ENCODE results near the gene ABCA4.
"Not testable (repeated sequence)": the region's sequence is repeated elsewhere in the genome, so short reads cannot be mapped to it uniquely, and the experiment has no call there.

Gene ABCA4

DNA sequence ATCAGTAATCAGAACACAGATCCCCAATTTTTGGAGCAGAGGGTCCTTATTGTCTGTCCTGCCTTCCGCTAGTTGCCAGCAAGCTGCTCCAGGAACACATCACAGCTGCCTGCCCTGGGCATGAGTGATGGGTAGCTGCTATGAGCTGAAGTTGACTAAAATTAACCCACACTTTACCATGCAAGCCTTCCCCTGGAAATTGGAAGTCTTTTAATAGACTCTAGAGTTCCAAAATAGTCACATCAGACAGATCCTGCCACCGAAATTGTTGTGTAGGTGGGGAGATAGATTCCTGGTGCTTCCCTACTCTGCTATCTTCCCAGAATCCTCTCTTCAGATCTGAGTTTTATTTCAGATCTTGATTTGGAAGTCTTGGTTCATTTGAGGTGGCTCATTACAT, 148.6 kb downstream of the ABCA4 start:
- DNase-seq, result no peak

DNA sequence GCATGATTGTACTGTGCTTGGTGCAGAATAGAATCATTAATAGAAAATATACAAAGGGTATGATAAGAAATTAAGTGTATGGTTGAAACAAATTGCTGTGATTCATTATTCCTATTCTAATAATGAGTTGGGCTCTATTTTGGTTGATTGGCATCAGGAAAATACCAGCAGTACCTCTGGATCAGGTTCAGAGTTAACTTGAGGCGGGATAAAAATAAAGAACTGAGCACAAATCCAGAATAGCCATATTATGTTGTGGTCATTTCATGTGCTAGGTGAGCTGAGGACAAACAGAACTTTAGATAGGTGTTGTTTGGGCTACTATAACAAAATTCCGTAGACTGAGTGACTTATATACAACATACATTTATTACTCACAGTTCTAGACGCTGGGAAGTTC, 151.1 kb downstream of the ABCA4 start:
- DNase-seq, result no peak

DNA sequence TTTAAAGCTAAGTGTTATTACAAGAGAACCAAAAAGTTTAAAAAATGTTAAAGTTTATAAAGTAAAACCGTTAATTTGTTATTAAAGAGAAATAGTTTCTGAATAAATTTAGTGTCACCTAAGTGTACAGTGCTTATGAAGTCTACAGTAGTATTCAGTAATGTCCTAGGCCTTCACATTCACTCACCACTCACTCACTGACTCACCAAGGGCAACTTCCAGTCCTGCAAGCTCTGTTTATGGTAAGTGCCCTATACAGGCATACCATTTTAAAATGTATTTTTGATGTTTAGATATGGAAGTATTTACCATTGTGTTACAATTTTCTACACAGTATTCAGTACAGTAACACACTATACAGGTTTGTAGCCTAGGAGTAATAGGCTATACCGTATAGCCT, 151.6 kb downstream of the ABCA4 start:
- no peak for DNase-seq

DNA sequence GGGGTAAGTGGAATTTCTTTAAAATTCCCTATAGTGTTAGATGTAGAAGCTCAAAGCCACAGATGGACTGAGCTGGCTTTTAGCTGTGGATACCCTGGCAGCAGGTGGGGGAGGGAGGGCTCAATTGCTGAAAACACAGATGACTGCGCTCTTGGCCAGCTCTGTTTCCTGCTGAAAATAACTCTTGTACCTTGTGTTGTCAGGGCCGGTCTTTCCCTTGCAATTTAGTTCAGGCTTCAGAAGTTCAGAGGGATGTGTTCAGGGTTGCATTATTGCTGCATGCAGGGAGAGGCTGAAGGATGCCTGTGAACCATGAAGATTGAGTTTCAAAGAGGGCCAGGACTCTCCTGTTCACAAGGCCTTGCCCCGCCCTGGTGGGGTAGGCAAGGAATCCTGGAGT, 153.6 kb downstream of the ABCA4 start:
- DNase-seq, result no peak

DNA sequence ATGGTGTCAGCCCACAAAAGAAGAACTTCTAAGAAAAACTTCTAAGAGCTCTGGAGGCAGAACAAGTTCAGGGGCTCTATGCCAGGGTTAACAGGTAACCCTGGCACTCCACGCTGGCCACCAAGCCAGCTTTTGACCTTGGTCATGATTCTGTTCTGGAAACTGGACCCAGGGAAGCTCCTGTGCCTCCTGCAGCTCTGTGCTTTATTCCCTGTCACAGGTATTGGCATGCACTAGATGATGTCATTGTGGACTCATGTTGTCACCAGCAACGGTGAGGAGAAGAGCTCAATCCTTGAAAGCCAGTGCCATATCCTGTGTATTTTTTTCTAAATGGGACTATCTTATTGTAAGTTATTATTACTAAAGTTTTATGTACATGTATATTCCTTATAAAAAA, 155.1 kb downstream of the ABCA4 start:
- DNase-seq, result no peak

DNA sequence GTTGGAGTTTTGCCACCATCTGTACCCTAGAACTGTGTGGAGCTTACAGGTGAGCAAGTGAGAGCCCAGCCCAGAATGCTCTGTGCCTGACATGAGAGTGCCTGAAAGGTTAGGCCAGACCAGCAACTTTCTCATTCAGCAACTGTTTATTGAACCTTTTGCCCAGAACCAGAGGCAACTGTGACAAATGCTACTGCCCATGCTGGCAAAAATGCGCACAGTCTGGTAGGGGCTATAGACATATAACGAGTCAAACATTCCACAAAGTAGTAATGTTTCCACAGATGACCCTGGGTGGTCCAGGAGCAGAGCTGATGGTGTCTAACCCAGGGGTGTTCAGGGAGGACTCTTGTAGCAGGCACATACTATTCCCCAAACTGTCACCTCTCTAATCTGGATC, 155.7 kb downstream of the ABCA4 start:
- no peak for DNase-seq

DNA sequence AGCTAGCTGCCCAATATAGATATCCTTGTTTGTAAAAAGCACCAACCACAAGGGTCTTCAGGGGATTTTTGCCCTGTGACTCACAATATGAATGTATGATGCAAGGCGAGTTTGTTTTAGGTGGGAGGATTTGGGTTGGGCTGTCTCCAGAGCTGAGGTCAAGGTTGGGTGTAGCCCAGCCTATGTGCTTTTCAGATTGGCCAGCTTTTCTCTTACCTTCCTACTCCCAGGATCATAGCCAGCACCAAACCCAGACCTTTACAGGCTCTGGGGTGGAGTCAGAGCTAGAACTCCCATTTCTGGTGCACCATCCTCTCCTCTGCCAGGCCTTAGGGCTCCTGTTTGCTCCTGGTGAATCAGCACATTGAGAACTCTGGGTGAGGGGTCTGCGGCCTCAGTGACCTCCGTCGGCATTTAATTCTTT, 156.2 kb downstream of the ABCA4 start:
- DNase-seq, result no peak

DNA sequence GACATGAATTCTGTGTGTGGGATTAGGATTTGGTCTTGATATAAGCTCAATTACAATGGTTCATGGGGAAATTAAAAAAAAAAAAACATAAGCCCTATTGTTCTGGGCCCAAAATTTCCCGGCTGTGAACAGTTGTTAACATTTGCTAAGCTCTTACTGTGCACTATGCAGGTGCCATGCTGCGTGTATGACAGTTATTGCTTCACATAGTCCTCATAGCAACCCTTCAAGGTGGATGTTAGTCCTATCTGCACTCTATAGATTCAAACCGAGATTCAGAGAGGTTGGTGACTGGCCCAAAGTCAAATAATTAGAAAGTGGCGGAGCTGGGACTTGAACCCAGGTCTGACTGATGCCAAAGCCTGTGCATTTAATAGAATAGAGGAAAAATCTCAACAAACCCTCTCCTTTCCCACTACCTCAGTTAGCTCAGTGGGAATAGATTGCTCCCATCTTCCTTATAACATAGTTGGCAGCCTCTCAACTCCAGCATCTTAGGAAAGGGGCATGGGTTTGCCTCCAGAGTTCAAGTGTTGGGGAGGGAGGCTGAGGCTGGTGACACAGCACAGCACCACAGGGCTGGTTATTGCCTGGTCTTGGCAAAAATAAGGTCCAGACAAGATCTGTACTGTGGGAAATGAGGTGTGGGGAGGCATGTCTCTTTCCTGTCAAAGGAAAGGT, 156.7 kb downstream of the ABCA4 start:
- no peak for DNase-seq

DNA sequence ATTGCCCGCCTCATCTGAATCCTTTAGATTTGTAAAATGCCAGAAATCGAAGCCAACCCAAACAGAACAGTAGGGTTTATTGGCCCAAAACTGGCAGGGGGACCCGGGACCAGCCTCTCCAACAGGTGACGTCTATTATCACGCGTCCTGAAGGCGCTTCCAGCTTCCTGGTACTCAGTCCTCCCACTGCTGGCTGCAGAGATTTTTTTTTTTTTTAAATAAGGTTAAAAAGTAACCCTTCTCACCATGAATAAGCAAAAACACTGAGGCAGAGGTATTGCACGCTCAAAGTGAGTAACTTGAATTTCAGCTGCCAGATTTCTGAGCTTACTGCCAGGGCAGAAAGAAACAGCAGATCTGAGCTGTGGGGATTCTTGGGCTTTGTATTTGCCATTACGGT, 157.4 kb downstream of the ABCA4 start:
- DNase-seq, result no peak

DNA sequence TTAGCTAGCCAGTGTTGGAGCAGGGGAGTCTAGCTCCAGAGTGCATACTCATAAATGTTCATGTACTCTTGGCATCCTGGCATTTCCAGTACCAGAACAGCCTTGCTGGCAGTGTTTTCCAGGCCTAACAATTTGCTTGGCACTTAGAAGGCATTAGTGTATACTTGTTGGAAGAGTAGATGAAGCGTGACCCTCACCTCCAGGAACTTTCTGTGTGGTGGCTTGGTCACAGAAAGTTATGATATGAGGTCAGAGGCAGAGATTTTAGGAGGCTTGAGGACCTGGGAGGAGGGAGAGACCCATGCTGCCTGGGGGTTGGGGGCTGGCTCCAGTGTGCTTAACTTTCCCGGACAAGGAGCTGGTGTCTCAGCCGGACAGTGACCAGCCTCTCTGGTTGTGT, 159.0 kb downstream of the ABCA4 start:
- DNase-seq, result no peak

DNA sequence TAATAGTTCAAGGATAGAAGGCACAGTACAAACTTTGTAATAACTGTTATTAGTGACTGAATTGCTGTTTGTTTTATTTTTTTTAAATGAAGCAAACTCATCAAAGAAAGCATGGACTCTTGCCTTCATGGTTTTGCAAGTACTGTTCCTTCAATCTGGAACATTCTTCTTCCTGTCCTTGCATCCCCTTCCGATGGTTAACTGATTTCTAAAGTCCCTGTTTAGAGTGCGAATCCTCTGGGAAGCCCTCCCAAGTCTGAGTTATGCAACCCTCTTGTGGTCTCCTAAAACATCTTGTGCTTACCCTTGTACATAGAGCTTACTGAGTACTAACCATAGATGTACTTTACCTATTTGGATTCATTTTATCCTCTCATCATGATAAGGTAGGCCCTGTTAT, 159.5 kb downstream of the ABCA4 start:
- no peak for DNase-seq

DNA sequence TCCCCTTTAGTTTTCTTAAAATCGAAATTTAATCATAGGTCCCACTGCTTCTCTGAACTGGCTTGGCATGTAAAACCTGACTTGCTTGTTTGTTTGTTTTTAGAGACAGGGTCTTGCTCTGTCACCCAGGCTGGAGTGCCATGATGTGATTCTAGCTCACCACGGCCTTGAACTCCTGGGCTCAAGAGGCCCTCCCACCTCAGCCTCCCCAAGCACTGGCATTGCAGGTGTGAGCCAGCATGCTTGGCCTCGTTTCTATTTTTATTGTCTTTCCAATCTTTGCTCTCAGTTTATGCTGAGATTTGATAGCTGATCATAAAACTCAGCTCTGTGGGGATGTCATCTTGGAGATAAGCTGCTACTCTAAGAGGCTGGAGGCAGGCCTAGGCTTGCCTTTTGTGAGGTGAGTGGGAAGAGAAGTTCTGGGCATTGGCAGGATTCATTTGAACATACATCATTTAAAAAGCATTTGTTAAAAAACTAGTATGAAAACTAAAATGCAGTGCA, 160.3 kb downstream of the ABCA4 start:
- no peak for DNase-seq

DNA sequence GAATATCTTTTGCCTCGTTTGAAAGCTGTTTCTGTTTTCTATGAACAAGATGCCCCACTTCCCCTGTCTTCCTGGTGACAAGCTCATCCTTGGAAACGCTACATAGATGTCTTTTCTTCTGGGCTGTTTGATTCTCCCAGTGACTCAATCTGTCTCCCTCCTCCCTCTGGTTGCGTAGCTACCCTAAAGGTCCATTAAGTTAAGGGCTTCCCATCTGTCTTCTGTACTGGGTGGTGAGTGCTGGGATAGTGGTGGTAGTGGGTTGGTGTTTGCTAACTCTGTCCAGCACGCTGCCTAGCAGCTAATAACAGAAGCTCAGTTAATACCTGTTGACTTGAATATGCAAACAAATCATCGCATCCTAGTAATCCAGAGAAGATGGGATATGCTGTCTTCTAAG, 161.5 kb downstream of the ABCA4 start:
- no peak for DNase-seq

DNA sequence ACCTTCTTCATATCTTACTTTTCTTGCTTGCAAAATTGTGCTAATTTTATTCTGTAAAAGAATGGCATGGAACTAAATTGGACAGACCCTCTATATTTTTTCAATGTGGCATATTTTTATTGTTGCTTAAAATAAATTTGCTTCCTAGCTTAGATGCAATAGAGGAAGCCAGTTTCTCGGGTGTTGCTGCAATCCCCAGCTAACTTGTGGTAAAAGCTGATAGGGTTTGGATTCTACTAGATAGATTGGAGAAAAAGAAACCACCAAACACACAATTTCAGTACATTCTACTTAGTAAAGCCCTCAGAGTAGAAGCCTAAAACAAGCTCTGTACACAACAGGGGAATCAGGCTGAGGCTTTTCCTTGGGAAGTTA, 162.2 kb downstream of the ABCA4 start:
- DNase-seq, result no peak

DNA sequence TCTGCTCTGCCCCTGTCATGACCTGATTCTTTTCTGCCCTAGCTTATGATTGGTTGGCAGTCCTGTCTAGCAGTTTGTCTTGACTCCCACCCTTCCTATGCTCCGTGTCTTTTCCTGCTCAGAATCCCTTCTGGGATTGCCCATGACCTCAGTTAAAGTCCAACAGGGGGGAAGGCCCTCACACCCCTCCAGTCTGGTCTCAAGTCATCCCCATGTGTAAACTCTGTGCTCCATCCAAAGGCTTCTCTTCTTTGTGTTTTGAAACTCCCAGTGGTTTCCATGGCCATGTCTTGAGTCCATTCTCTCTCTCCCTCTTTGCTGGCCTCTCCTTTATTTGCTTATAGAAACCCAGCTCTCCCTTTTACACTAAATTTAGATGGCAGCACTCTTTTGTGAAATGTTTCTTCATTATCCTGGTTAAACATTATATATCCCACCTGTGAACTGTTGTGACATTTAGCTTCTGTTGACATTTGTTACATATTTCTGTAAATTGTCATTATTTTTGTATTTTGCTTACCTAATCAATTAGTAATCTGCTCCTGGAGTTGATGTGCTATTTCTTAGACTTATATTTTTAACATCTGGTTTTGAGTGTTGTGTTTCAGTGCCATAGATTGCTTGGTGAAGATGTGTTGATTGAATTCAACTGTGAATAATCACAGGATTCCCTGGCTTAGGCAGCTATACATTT, 162.8 kb downstream of the ABCA4 start:
- no peak for DNase-seq

DNA sequence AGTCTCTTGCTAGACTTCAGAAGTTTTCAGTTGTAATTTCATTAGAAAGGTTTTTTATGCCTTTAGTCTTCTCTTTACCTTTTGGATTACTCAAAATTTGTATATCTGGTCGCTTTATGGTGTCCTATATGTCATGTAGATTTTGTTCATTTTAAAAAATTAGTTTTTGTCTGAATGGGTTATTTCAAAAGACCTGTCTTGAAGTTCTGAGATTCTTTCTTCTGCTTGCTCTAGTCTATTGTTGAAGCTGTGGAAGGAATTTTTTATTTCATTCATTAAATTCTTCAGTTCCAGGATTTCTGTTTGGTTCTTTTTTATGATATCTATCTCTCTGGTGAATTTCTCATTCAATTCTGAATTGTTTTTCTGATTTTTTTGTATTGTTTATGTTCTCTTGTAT, 165.2 kb downstream of the ABCA4 start:
- no peak for DNase-seq

DNA sequence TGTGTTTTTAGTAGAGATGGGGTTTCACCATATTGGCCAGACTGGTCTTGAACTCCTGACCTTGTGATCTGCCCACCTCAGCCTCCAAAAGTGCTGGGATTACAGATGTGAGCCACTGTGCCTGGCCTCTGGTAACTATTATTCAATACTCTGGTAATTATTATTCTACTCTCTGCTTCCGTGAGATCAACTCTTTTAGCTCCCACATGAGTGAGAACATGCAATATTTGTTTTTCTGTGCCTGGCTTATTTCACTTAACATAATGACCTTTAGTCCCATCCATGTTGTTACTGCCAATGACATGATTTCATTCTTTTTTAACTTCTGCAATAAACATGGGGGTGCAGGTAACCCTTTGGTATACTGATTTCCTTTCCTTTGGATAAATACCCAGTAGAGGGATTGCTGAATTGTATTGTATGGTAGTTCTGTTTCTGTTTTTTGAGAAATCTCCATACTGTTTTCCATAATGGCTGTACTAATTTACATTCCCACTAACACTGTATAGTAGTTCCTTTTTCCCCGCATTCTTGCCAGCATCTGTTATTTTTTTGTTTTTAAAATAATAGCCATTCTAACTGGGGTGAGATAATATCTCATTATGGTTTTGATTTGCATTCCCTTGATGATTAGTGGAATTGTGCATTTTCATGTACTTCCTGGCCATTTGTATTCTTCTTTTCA, 173.8 kb downstream of the ABCA4 start:
- not testable (repeated sequence) for DNase-seq
